Measurements from ENCODE around the gene NOVA1. TPM values are rescaled to one million over a fixed set of nuclear protein-coding genes. Genes with fewer than 3 reads are reported as not detected.

The NOVA1 gene
- total RNA-seq, 4 donors from 2014 or later = 6.6 to 18.4 (median 8.3) TPM

- no peak for DNase-seq
- intact Hi-C loops (cut with DNase I) = no loop called here
- TF ChIP-seq POLR2A (IDR thresholded peaks at IDR 0.05) (no peak), CTCF (IDR thresholded peaks at IDR 0.05) (no peak)
- H3K36me3 ChIP-seq = no peaks in the 10 kb centered on the region
- no peak overlapping the region for H3K4me3 ChIP-seq (replicated peaks in 1 of 3)
- H3K27me3 ChIP-seq = no peaks in the 10 kb centered on the region
- no peaks in the 10 kb centered on the region for H3K4me1 ChIP-seq
- H3K9me3 ChIP-seq = no peaks in the 10 kb centered on the region
- H3K27ac ChIP-seq = no peak overlapping the region
- 88 to 89% methylated on average over 2 of the region's 2 CpGs for WGBS, 2 donors
Measured at GRCh38 chr14:26594756-26595545, 2.9 kb downstream of the NOVA1 start.

- TF ChIP-seq POLR2A (IDR thresholded peaks at IDR 0.05) = no peak
- no peak for TF ChIP-seq CTCF (IDR thresholded peaks at IDR 0.05)
- no peaks in the 10 kb centered on the region for H3K4me1 ChIP-seq
- no peaks in the 10 kb centered on the region for H3K27me3 ChIP-seq
- intact Hi-C loops (cut with DNase I) = no loop called here
- DNase-seq = no peak
- H3K27ac ChIP-seq = no peak overlapping the region
- no peaks in the 10 kb centered on the region for H3K36me3 ChIP-seq
- H3K4me3 ChIP-seq (replicated peaks in 1 of 3) = no peak overlapping the region
- WGBS, 2 donors = 66 to 77% methylated on average over 2 of the region's 2 CpGs
- H3K9me3 ChIP-seq = no peaks in the 10 kb centered on the region
Measured at GRCh38 chr14:26594148-26594547, 3.7 kb downstream of the NOVA1 start.

- no peaks in the 10 kb centered on the region for H3K27me3 ChIP-seq
- no peak overlapping the region for H3K27ac ChIP-seq
- intact Hi-C loops (cut with DNase I) = no loop called here
- whole genome bisulfite sequencing, 2 donors = 93 to 97% methylated on average over 4 of the region's 4 CpGs
- H3K4me3 ChIP-seq (replicated peaks in 1 of 3) = no peak overlapping the region
- no peaks in the 10 kb centered on the region for H3K36me3 ChIP-seq
- H3K9me3 ChIP-seq = no peaks in the 10 kb centered on the region
- no peak for TF ChIP-seq POLR2A (IDR thresholded peaks at IDR 0.05)
- no peak for TF ChIP-seq CTCF (IDR thresholded peaks at IDR 0.05)
- no peaks in the 10 kb centered on the region for H3K4me1 ChIP-seq
- DNase-seq = no peak
Measured at GRCh38 chr14:26593357-26593756, 4.5 kb downstream of the NOVA1 start.

- Histone ChIP-seq H3K4me1 (no peaks in the 10 kb centered on the region), H3K27ac (no peak overlapping the region), H3K27me3 (no peaks in the 10 kb centered on the region), H3K4me3 (replicated peaks in 1 of 3) (no peak overlapping the region), H3K9me3 (no peaks in the 10 kb centered on the region), H3K36me3 (no peaks in the 10 kb centered on the region)
- 92 to 95% methylated on average over 1 of the region's 1 CpG for WGBS, 2 donors
- DNase-seq = no peak
- no peak for TF ChIP-seq POLR2A (IDR thresholded peaks at IDR 0.05)
- no peak for TF ChIP-seq CTCF (IDR thresholded peaks at IDR 0.05)
- intact Hi-C loops (cut with DNase I) = no loop called here
Measured at GRCh38 chr14:26589925-26590324, 7.9 kb downstream of the NOVA1 start.

GRCh38 chr14:26577711-26578110 is 20.1 kb downstream of the NOVA1 start:
- Histone ChIP-seq H3K9me3 (no peaks in the 10 kb centered on the region), H3K4me3 (replicated peaks in 1 of 3) (no peak overlapping the region), H3K27ac (no peak overlapping the region), H3K4me1 (no peaks in the 10 kb centered on the region), H3K36me3 (no peaks in the 10 kb centered on the region), H3K27me3 (no peaks in the 10 kb centered on the region)
- DNase-seq = no peak
- intact Hi-C loops (cut with DNase I) = no loop called here
- TF ChIP-seq CTCF (IDR thresholded peaks at IDR 0.05) (no peak), POLR2A (IDR thresholded peaks at IDR 0.05) (no peak)
- WGBS, 2 donors = 86 to 88% methylated on average over 2 of the region's 2 CpGs
